Stomach (tissue), 4 donors: ENCODE results near the gene CTF1.
A peak's percentile ranks its signal among the peaks of the same experiment; 100 is the strongest.

Source experiments
- CTCF ChIP-seq, 7 experiments: fragments of 450-650 bp in 4 of 7; fragments of 200-600 bp in 3 of 7; sonication (generic) in 3 of 7; IDR thresholded peaks; one replicate each; pipeline ENCODE4 v1.5.1; 2016 to 2019; ENCODE audit warnings: antibody characterized with exemption in 7 of 7, control low read depth in 2 of 7, mild to moderate bottlenecking in 1 of 7
- POLR2A ChIP-seq, 4 donors: fragments of 450-650 bp; IDR thresholded peaks; one replicate each; pipeline ENCODE4 v1.6.1; 2016; ENCODE audit warnings: antibody characterized with exemption in 4 of 4, control low read depth in 2 of 4, mild to moderate bottlenecking in 1 of 4, moderate library complexity in 1 of 4

- TF ChIP-seq POLR2A (IDR thresholded peaks at IDR 0.05) = no peak
- TF ChIP-seq CTCF (IDR thresholded peaks at IDR 0.05) = peak in 5 of 7 experiments; percentile 78 to 91 (median 83)
Observed at GRCh38 chr16:30941600-30942425, 45.4 kb downstream of the CTF1 start.
